OCI-LY3 (cell line): ENCODE results near the gene EDA.

Source experiments
- EZH2phosphoT487 ChIP-seq: fragments of 200-600 bp; shearing (Covaris generic); IDR thresholded peaks from 2 replicates; pipeline ENCODE4 v1.6.1; 2018; ENCODE audit warnings: antibody characterized with exemption, mixed run types, low read depth
- TF ChIP-seq, protein P1 (sequence below): fragments of 200-600, 300-600 bp; sonication (generic); IDR thresholded peaks from 2 replicates; pipeline ENCODE4 v1.5.1; 2014; ENCODE audit warnings: antibody characterized with exemption, low read length, low read depth

DNA sequence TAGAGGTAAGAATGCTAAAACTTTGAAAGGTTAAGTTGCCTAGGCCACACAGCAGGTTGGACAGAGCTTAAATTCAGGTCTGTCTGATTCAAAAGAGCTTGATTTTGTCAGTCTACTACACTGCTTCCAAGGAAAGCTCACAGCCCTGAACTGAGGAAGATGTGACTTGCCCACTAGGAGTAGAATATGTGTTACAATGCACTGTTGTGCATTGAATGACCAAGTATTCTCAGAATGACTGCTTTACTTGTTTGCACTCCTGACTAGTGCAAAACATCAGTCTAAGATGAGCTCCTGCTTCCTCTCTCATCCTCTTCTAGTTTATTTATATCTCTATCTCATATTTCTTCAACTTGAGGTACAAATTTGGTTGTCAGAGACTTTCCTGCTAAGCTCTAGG is 377.6 kb downstream of the EDA start:
- TF ChIP-seq, protein P1, sequence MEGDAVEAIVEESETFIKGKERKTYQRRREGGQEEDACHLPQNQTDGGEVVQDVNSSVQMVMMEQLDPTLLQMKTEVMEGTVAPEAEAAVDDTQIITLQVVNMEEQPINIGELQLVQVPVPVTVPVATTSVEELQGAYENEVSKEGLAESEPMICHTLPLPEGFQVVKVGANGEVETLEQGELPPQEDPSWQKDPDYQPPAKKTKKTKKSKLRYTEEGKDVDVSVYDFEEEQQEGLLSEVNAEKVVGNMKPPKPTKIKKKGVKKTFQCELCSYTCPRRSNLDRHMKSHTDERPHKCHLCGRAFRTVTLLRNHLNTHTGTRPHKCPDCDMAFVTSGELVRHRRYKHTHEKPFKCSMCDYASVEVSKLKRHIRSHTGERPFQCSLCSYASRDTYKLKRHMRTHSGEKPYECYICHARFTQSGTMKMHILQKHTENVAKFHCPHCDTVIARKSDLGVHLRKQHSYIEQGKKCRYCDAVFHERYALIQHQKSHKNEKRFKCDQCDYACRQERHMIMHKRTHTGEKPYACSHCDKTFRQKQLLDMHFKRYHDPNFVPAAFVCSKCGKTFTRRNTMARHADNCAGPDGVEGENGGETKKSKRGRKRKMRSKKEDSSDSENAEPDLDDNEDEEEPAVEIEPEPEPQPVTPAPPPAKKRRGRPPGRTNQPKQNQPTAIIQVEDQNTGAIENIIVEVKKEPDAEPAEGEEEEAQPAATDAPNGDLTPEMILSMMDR: no peak
- TF ChIP-seq EZH2phosphoT487: no peak
